ENCODE data around the gene LRRC18.

The LRRC18 gene

GRCh38 chr10:48872234-48872633 lies 67.4 kb downstream of the LRRC18 start:
- no peak for DNase-seq
